HG03354 (cell line): ENCODE data around the gene SEC14L1.
A peak's percentile ranks its signal among the peaks of the same experiment; 100 is the strongest.

ENCODE experiments used
- ATAC-seq: cut with Tn5 transposase; IDR thresholded peaks from one replicate; pipeline ENCODE4 v1.9.1; 2021; ENCODE audit warnings: mild to moderate bottlenecking; ENCODE audit not compliant: unreplicated experiment, poor library complexity, severe bottlenecking

SEC14L1 gene

DNA sequence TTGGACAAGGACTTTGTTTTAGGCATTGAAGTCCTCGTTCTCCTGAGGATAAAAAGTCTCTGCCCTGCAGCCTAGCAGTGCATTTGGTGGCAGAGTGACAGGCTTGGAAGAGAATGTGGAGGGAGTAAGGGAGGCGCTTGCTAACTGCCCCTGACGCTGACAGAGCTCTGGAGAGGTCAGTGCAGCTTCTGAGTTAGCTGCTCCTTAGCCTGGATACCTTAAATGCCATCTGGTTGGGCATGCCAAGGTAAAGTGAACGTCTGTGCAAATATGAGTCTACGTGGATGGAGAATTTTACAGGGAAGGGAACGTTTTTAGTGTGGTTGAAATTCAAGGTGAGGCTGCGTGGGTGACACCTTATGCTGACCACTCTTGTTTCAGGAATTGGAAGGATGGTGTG is 44.4 kb downstream of the SEC14L1 start:
- no peak for ATAC-seq

DNA sequence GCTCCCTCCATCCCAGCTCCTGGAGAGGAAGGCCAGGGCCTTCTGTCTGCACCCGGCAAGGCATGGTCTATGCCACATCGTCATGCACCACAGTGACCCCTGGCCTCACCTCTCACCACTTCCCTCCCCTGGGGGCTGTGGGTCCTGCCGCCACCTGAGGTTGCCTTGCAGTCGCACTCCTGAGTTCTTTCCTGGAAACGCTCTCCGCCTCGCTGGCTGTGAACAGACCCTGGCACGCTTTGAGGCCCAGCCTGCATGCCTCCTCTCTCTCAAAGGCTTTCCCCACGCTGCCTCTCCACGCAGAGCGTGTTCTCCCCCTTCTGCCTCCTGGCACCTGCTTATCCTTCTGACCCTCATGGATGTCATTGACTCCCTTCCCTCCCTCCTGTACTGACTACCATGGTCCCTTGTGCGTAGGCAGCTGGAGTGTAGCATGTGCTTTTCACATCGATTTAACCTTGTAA is 45.4 kb downstream of the SEC14L1 start:
- no peak for ATAC-seq

DNA sequence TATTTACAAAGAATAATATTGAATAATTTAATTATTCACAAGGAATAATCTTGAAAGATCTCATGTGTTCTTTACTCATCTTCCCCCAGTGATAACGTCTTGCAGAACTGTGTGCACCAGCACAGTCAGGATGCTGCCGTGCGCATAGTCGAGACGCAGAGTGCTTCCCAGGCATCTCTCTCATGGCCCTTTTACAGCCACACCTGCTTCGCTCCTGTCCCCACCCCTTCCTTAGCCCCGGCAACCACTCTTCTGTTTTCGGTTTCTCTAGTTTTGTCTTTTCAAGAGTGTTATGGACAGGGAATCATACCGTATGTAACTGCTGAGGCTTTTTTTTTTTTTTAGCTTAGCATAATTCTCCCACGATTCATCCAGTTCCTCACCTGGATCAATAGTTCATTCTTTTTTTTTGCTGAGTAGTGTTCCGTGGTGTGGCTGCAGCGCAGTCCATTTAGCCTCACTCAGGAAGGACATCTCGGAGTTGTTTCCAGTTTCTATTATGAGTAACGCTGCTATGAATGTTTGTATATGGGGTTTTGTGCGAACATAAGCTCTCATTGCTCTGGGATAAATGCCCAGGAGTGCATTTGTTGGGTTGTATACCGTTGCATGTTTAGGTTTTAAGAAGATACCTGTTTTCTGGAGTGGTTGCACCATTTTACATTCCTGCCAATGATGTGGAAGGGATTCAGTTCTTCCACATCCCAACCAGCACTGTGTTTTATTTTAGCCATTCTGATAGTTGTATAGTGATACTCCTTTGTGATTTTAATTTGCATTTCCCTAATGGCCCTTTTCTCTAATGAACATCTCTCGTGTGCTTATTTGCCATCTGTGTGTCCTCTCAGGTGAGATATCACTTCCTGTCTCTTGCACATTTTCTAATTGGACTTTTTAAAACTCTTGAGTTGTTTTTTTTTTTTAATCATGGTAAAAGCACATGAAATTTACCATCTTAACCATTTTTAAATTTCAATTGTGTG is 47.6 kb downstream of the SEC14L1 start:
- ATAC-seq: peak; percentile 34

DNA sequence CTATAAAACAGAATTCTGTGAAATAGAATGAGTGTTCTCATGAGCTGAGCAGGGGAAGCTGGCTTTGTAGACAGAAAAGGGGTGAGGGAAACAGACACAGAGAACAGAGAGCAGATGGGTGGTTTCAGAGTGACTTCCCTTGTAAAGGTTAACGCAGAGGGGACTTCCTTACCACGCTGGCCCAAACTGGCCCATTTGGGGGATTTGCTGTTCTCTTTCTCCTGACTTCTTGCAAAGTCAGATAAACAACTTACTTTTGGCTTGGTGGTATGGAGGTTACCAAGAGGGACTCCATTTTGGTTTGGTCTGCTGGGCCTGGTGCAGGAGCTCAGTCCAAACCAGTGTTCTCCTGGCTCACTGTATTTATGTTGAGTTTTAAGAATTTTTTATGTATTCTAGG is 48.4 kb downstream of the SEC14L1 start:
- peak; percentile 76 for ATAC-seq

DNA sequence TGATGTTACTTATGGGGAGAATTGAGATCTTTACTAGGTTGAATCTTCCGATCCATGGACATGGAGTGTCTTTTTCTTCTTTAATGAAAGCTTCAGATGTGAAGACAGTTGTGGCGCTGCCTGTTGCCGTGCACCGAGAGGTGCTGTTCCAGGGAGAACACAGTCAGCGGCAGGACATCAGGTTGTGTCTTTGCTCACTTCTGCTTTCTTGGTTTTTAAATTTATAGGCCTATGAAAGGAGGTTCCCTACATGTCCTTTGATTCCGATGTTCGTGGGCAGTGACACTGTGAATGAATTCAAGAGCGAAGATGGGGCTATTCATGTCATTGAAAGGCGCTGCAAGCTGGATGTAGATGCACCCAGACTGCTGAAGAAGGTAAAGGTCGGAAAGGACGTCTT is 49.8 kb downstream of the SEC14L1 start:
- no peak for ATAC-seq

DNA sequence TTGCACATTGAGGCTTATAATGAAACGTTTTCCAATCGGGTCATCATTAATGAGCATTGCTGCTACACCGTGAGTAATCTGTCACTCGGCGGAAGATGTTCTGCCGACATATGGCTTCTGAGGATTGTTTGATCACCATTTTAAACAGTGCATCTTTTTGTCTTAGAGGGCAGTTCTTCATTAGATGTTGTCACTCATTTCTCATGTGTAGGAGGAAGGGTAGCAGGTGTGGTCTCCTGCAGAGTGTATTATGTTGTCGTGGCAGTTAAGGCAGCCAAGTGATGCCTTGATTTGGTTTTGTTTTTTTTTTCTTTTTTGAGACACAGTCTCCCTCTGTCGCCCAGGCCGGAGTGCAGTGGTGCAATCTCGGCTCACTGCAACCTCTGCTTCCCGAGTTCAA is 50.5 kb downstream of the SEC14L1 start:
- ATAC-seq: no peak

DNA sequence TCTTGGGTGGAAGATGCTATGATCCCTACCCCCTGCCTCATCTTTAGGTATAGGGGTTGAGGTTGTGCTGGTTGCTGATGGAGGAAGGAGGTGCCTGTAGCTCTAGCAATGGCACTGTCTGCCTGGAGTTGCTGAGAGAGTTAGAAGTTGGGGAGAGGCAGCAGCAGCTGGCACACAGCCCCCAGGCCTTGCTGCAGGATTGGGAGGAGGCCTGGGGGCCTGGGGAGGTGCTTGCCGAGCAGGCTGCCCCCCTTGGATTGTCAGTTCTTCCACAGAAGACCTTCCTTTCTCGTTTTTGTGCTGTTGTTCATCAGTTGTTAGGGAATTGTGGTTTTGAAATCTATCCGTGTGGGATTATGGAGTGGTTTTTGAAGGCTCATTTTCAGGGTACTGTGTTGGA is 52.9 kb downstream of the SEC14L1 start:
- ATAC-seq: no peak

DNA sequence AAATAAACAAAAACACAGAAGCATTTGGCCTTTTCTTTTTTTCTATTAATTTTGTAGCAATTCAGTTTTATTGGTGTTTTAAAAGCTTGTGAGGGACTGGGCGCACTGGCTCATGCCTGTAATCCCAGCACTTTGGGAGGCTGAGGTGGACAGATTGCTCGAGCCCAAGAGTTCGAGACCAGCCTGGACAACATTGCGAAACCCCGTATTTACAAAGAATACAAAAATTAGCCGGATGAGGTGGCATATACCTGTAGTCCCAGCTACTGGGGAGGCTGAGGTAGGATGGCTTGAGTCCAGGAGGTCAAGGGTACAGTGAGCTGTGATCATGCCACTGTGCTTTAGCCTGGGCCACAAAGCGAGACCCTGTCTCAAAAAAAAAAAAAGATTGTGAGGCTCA is 53.4 kb downstream of the SEC14L1 start:
- ATAC-seq: no peak

DNA sequence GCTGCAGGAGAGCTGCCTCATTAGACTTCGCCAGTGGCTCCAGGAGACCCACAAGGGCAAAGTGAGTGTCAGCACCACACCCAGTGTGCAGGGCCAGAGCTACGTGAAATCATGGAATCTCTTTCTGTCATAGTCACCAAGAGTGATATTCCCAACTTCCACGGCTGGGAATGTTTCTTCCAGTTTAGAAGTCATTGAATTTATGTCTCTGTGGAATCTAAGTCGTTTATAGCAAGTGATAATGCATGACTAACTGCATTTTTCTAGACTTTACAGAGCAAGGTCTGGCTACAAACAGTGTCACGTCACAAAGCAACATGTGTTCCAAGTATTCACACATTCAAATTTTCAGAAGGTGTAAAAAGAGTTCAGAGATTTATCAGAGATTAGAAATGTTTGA is 55.5 kb downstream of the SEC14L1 start:
- no peak for ATAC-seq

DNA sequence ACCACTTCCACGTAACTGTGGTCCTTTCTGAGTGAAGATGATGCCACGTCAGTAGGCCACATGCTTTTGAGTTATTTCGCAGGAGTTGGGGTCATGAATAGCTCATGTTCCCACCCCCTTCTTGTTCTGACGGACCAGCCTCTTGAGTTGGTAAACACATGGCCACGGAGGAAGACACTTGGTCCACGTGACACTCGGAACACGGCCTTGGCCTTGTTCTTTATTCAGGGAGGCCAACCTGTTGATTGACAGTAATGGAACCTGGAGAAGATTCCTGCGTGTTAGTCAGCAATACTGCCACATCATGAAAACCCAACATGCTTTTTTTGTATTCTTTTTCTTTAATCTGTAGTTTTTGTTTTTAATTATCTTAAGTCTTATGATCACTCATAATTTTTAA is 56.3 kb downstream of the SEC14L1 start:
- ATAC-seq: no peak

DNA sequence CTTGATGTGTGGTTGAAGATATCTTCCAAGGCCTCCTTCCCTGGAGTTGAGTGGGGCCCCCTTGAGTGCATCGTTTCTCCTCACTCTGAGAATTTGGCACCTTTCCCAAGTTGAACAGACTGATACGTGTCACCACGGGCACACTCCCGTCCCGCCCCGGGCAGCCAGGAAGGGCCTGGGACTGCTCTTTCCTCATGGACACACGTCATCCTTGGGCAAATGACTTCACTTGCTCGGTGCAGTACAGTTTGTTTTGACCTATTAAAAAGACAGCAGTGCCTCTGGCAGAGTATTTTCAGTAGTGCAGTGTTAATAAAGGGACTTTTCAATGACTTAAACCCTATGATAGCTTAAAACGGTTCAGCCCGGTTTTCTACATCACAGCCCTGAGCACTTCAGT is 59.9 kb downstream of the SEC14L1 start:
- ATAC-seq: no peak

DNA sequence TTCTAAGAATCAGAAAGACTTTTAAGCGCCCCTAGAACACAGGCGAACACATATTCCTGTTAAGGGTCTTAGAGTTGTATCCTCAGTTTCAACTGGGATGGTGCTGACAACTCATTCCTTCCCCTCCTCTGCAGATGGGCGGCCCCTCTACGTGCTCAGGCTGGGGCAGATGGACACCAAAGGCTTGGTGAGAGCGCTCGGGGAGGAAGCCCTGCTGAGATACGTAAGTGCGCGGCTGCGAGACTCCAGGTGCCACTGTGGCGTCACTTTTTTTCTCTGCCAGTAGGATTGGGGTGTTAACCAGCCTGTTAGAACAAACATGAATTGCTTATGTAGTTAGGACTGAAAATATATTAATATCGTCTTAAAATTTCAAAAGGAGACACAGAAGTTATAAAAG is 62.7 kb downstream of the SEC14L1 start:
- no peak for ATAC-seq

DNA sequence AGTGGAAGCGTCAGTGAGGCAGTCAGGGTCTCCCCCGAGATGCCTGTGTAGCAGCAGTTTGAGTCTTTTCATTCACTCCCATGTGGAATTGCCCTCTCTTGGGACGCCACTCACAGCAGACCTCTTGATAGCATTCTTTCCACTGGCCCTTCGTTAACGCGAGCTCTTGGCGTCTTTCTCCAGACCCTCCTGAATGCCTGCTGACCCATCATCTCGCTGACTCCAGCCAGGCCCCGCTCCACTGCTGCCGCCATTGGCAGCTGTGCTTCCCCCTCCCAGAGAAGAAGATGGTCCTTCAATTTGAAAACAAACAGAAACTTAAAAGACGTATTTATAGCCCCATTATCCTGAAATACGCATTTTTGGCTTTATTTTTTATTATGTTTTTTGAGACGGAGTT is 63.1 kb downstream of the SEC14L1 start:
- ATAC-seq: no peak

DNA sequence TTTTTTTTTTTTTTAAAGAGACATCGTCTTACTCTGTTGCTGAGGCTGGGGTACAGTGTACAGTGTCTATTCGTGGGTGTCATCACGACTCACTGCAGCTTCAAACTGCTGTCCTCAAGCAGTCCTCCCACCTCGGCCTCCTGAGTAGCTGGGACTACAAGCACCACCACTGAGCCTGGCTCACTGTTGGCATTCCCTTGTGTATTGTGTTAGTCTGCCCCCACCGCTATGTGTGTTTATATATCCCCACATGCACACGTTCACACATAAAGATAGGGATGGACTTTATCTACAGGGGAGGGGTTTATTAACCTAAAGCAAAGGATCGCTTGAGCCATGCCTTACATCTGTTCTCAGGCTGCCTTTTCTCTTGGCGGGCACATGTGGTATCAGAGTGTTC is 63.8 kb downstream of the SEC14L1 start:
- no peak for ATAC-seq

DNA sequence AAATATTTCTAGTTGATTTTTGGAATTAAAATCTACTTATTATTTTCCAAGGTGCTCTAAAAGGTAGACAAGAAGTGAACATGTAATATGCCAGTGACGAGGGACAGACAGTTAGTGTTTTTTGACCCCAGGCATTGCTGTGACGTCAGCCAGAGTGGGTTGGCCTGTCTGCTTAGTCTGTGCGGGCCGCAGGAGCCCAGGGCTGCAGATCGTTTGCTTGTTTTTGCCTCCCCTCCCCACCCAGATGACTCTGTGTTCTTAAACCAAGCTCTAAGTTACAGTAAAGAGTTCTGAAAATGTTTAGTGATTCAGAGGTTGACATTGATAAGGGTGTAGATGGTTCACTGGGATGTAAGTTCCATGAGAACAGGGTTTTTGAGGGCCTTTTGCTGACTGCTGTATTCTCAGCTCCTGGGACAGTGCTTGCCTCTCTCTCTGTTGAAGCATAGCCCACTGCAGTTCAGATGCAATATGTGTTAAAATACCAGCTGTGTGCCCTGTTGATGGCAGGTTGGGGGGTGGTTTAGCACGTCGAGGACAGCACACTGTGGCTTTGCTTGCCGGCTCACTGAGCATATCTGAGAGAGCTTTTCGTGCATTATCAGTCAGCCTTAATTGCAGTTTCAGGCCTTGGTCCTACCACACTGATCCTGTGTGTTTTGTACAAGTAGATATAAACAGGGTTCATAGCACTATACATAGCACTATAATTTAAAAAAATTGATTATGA is 64.8 kb downstream of the SEC14L1 start:
- no peak for ATAC-seq

DNA sequence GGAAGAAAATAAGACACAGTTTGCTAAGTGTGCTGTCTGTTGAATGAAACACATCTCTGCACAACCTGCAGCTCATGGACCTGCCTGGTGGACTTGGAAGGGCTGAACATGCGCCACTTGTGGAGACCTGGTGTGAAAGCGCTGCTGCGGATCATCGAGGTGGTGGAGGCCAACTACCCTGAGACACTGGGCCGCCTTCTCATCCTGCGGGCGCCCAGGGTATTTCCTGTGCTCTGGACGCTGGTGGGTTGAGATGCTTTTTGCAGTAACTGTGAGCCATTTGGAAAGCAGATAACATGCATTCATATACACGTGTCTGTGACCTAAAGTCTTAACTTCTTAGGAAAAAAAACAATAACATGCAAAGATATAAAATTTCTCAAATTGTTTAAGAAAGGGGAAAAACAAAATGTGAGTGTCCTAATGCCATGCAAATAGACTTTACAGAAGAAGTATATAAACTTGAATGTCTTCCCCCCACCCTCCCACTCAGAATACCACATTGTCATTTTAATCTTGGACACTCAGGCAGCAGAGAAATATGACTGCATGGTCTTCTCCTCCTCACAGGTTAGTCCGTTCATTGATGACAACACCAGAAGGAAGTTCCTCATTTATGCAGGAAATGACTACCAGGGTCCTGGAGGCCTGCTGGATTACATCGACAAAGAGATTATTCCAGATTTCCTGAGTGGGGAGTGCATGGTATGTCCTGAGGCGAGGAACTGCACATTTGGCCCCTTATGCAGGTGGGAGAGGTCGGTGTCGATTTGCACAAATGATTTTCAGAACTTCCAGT is 65.6 kb downstream of the SEC14L1 start:
- ATAC-seq: no peak

DNA sequence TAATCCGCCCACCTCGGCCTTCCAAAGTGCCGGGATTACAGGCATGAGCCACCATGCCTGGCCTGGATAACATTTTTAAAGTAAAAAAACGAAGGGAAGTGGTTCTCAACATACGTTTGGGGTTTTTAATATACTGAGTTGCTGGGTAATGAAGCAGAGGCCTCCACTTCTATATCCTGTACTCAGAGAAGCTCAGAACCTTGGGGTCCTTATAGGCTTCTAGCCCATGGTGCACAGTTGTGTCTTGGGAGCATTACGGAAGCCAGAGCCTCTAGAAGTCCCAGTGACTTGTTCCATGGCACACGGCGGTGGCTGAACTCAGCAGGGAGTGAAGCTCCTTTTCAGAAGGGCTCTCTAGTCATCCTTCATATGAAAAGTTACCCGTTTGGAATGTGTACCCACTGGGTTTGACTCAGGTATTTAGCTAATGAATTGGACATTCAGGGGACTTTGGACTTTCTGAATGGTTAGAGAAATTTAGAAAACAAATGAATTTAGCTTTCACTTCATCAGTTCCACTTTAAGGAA is 67.0 kb downstream of the SEC14L1 start:
- no peak for ATAC-seq

DNA sequence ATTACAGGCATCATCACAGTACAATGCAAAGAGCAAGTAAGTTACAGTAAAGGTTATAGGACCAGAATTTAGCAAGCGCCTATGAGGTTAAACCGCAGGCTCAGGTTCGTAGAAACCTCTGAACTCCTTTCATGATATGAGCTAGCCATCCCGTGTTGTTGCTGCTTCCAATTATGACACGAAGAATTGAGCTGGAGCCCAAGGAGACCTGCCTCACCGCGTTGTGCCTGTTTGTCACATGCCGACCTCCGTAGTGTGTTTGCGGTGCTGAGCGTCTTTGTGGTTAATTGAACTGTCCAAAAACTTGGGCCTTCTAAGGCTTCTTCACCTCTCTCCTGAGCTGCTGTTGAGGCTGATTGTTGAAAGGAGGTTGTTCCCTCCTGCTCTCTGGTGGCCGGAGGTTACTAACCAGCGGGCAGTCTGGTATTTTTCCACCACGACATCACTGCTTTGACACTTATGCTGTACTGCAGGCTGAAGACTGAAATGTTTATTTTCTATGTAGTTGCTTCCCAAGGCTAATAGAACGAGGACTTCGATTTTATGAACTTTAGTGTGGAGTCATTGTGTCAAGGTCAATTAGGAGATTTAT is 67.5 kb downstream of the SEC14L1 start:
- ATAC-seq: no peak

DNA sequence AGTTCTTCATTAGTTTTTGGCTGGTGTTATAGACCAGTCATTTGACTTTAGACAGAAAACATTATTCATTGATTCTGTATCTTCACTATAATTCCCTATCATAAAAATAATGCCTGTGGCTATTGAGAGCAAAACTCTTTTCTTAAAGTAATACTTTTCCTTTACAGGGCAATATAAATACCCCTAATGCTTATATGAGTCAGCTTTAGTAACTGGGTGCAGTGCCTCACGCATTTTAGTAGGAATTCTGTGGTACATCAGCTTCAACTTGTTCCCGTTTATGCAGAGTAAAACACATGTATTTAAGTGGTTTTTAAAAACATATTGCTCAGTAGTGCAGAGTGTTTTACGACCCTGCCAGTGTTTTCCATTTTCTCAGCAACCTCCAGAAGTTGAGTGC is 68.1 kb downstream of the SEC14L1 start:
- ATAC-seq: no peak

DNA sequence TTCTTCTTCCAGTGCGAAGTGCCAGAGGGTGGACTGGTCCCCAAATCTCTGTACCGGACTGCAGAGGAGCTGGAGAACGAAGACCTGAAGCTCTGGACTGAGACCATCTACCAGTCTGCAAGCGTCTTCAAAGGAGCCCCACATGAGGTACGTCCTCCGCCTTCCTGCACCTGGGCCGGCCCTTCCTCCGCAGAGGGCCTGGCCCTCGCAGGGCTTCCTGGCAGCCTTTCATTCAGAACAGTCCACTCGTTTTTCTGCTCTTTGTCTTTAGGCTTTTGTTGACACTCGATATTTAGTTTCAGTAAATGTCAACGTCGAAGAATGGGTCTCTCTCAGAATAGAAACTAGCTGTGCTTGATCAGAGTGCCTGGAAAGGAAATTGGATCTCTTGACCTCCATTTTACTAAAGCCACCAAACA is 68.6 kb downstream of the SEC14L1 start:
- no peak for ATAC-seq
